H1 (cell line): ENCODE results near the gene NUTM1. TPM values are rescaled to one million over a fixed set of nuclear protein-coding genes. Genes with fewer than 3 reads are reported as not detected.

Experiments
- CHD7 ChIP-seq: fragments of 300-600 bp; sonication (generic); IDR thresholded peaks from 2 replicates; pipeline ENCODE4 v1.7.1; 2012; ENCODE audit warnings: low read length, moderate library complexity, mild to moderate bottlenecking, inconsistent platforms; ENCODE audit not compliant: insufficient replicate concordance
- GTF2F1 ChIP-seq: IDR thresholded peaks from 2 replicates; pipeline ENCODE4 v1.6.1; 2012; ENCODE audit warnings: low read depth, low read length, improper control_type of control experiment, borderline replicate concordance
- POLR2A ChIP-seq, 2 experiments: IDR thresholded peaks; 1 replicate in 1 of 2; 2 replicates in 1 of 2; pipeline ENCODE4 v1.6.1; 2011; ENCODE audit warnings: low read depth in 2 of 2, low read length in 2 of 2, mild to moderate bottlenecking in 2 of 2; ENCODE audit errors: control extremely low read depth in 1 of 2
- RBBP5 ChIP-seq: IDR thresholded peaks from 2 replicates; pipeline ENCODE4 v1.7.1; 2012; ENCODE audit warnings: low read depth, mild to moderate bottlenecking, inconsistent platforms, low read length, moderate library complexity, borderline replicate concordance
- SIRT6 ChIP-seq: IDR thresholded peaks from one replicate; pipeline ENCODE4 v1.7.1; 2012; ENCODE audit warnings: low read length, inconsistent platforms
- ZNF274 ChIP-seq: IDR thresholded peaks from 2 replicates; pipeline ENCODE4 v1.7.0; 2012; ENCODE audit warnings: low read length, borderline replicate concordance; ENCODE audit errors: extremely low read depth
- polyA plus RNA-seq, 7 experiments: library from polyadenylated mRNA; depleted of rRNA in 3 of 7; stranded (reverse) in 5 of 7; unstranded in 2 of 7; fragments of >200 nt in 5 of 7; fragments of 200-250 nt in 2 of 7; gene quantifications; 1 replicate in 5 of 7; 2 replicates in 1 of 7; 4 replicates in 1 of 7; pipeline versions ENCODE4 v1.2.1 to v1.2.3, GENCODE V29; 2011 to 2013; ENCODE audit warnings: missing spikeins in 2 of 7, mixed read lengths in 2 of 7
- total RNA-seq: library from RNA; stranded (reverse); fragmentation: NEBNext Ultra II Directional; extraction: Animal tissue kit (Norgen Biotek cat#: 25700); gene quantifications from 2 replicates; pipeline ENCODE4 v1.2.1, GENCODE V29; 2021

The NUTM1 gene
- total and polyA plus RNA-seq, 2 of the 8 experiments (the other 6 are each of a cell fraction or from before 2014, with no cell fraction given), result 0.39 to 0.60 TPM

GRCh38 chr15:34311563-34311962 is 31.6 kb upstream of the NUTM1 start (continued):
- TF ChIP-seq CHD7, result no peak
- no peak for TF ChIP-seq POLR2A (IDR thresholded peaks at IDR 0.05; ENCODE audit: control extremely low read depth in 1 of 2, low read depth in 2 of 2, low read length in 2 of 2)
- no peak for TF ChIP-seq GTF2F1
- TF ChIP-seq ZNF274, result no peak
- no peak for TF ChIP-seq SIRT6
- TF ChIP-seq RBBP5, result no peak
